ENCODE data around the gene MMP21. TPM values are rescaled to one million over a fixed set of nuclear protein-coding genes. Genes with fewer than 3 reads are reported as not detected.

Gene MMP21
- total RNA-seq, 1 donor from 2014 or later = 0.41 TPM

DNA sequence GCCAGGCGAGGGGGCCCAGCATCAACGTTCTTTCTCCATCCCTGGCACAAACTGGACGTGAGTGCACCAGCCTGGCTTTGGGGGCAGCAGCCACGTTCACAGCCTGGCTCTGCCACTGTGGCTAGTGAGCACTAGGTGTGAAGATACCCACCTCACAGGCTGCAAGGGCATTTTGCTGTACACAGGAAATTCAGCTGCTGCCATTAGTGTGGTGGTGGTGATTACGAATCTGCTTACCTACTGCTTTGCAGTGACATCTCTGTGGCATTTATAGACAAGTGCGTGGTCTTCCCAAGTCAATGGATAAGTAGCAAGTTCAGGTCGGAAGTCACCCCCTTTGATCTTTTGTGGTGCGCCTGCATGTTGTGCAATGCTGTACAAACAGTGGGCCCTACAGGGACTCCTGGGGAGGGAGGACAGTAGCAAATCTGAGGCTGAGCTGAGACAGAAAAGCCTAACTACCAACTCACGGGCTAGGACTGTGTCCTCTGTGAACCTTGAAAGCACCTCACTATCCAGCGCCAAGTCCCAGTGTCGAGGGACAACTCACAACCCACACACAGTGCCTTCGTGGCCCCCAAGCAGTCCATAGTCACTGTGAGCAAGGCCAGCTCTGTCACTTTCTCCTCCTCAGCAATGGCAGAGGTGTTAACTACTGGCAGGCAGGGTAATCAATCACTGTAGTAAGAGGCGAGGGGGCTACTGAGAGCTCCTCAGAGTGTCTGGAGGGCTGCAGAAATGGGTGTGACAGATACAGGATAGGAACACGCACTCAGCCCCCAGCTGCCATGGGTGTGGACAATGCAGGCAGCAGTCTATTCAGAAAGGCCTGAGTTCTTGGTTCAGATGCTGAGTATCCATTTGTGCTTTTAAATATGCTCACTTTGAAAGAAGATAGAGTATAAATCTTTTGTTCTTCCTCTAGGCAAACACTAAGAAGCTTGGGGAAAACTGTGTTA lies 17.0 kb upstream of the MMP21 start:
- DNase-seq = no peak

DNA sequence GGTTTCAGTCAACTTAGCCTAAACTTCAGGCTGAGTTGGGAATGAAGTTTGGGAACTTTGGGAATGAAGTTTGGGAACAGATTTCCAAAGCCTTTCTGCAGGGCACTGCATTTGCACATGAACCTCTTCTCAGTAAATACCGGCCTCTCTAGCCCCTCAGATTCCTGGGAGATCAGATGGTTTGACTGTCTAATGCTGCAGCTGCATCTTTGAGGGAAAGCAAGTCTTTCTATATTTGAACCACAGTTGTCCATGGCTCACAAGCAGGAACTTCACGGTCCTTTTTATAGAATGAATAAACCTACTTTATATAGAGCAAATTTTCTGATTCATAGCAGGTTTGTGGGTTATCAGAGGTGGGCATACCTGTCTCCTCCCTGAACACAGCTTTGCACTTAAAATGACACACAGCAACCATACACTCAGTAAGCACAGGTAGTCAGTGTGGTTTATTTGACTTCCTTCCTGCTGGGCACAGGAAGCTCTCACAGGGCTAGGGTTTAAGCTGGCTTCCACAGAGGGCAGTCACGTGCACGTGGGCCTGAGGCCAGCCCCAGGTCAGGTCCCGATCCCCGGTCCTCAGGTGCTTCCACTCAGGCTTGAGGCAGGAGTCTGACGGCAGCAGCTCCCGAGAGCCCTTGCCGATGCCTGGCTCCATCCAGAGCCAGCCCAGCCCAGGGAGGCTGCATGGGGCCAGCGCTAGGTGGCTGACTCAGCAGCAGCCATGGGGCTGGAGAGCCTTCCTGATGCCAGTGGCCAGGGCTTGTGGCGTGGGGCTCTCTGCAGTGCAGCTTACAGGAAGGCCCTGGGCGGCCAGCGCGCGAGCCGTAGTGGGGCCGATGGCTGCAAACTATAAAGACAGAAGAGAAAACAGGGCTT lies 12.8 kb upstream of the MMP21 start:
- peak; percentile 25 for DNase-seq

DNA sequence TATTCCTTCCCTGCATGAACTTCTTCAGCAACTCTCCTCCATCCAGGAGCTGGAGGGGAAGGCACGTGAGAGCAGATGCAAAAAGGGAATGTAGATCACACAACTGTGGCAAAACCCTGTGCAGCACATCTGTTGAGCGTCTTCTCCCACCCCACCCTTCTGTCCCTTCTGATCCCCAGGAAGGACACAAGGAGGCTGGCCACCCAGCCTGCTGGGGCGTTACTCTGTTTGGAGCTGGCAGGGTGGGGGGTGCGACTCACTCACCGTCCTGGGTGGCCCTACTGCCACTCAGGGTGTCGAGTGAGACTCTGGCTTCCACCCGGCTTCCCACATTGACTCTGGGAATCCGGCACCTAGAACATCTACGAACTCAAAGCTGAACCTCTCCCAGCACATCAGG lies 10.2 kb upstream of the MMP21 start:
- DNase-seq = no peak

DNA sequence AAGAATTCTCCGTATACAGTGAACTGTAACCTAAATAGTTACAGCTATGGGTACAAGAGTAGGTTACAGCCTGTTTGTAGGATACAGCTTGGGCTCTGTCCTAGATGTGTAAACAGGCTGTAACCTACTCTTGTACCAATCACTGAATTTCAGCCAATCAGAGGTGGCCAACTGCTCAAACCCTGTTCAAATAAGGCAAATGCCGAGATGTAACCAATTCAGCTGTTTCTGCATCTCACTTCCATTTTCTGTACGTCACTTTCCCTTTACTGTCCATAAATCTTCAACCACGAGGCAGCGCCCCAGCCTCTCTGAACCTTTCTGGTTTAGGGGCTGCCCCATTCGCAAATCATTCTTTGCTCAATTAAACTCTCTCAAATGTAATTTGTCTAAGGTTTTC lies 8.3 kb upstream of the MMP21 start:
- DNase-seq = no peak

DNA sequence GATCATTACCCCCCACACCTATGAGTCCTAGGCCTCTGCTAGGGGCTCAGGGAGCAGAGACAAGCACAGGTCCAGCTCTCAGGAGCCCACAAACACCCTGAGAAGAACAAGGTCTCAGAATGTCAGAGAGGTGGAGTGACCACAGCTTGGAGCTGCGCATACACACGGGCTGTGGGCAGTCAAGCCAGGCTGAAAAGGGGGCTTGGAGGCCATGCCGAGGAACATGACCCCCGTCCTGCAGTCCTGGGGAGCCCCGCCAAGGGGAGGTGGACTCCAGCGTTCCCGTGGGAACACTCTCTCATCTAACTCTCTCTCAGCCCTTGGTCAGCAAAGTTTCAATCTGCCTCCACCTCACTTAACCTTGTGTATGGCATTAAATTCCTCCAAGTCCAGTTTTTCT lies 7.8 kb upstream of the MMP21 start:
- no peak for DNase-seq

DNA sequence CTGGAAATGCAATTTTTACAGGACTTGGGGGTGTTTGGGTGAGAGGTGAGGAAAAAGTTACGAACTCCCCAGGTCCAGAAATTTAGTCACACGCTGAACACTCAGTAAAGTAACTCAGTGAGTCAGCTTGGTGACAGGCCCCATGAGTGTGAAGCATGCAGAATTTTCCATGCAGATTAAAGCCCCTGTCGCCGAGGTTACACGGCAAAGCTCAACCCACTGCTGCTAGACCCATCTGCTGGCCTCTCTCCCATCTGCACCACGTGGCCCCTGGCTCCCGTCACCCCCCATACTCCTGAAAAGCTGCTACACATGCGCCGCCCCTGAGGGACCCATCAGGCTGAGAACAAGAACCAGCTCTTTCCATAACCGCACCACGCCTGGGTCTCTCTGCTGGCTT lies 7.0 kb upstream of the MMP21 start:
- peak; percentile 65 for DNase-seq

DNA sequence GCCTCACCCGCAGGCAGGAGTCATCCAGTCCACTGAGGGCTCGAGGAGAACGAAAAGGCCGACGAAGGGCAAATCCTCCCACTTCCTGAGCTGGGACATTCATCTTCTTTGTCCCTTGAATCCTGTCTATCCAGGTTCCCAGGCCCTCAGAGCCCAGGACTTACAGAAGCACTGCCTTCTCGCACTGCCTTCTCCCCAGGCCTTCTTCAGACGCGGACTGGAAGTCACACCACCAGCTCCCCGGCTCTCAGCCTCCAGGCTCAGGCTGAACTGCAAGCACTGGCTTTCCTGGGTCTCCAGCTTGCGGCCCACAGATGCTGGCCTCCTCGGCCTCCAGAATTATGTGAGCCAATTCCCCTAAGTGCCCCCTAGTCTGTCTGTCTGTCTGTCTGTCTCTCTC lies 6.4 kb upstream of the MMP21 start:
- no peak for DNase-seq

DNA sequence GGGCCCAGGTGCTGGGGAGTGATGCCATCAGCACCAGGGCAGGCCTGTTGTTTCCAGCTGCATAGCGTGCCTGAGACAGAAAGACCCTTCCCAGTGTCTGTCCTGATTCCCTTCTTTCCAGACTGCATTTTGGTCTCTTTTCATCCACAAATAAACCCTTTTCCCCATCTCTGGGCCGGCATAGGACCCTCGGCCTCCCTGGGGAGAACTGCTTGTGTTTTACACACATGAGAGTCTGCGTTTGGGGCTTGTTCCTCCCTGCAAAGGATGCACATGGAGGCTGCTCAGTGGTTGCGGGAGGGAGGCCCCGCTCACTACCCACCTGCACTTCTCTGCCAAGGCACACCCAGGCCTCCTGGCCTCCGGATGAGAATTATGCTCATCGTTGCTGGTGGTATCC lies 5.8 kb upstream of the MMP21 start:
- no peak for DNase-seq

DNA sequence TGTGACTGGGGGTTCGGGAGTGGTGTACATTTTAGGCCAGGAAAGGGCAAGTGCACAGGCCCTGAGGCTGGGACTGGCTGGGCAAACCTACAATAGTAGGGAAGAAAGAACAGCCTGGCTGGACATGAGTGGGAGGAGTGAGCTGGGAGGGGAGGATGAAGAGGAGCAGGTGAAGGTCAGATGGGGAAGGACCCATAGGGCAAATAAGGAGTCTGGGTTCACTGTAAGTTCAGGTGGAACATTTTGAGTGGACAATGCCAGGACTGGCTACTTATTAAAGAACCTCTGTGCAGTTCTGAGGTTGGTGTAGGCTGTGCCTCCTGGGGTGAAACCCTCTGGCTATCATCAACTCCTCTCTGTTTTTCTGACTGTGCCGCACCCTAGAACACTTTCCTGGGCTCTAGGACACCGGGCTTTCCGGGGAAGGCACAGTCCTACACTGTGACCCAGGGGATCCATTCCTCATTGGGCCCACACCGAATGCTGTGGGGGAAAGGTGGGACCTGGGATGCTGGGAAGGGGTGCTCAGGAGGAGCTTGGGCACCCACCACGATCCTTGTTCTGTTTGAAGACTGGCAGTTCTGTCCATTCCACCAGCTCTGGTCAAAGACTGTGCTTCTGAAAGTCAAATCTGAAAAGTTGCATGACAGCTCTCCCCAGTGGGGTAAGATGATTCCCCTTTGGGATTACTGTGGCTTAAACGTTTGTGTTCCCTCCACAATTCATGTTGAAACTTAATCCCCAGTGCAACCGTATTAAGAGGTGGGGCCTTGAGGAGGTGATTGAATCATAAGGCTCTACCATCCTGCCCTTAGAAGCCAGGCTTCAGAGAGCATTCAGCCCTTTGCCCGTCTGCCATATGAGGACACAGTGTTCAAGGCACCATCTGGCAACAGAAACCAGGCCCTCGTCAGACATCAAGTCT lies 4.0 kb upstream of the MMP21 start:
- no peak for DNase-seq

DNA sequence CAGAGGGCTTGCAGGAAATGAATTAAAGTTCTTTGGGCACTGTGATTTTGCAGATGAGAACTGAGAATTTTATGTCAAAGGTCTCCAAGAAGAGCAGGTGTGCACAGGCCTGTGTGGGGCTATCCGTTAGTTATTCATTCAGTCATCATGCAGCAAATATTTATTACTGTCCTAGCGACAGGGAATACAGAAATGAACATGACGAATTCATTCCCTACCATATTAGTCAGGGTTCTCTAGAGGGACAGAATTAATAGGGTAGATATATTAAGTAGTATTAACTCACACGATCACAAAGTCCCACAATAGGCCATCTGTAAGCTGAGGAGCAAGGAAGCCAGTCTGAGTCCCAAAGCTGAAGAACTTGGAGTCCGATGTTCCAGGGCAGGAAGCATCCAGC lies 2.9 kb upstream of the MMP21 start:
- DNase-seq = no peak

DNA sequence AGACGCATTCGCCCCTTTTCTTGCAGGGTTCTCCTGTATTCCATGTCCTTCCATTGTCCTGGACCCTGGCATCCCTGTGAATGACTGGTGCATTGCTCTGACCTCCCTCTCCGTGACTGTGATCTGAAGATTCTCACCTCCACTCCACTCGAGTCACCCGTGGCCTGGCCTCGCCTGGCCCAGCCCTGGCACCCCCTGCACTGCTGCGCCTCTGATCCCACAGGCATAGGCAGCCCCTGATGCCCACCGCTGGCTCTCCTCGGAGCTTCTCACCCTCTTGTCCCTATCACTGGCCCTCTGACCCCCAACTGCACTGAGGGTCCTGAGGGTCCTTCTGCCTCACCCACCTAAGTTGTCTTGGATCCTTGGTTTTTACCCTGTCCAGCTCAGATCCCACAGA lies 2.2 kb upstream of the MMP21 start:
- no peak for DNase-seq

DNA sequence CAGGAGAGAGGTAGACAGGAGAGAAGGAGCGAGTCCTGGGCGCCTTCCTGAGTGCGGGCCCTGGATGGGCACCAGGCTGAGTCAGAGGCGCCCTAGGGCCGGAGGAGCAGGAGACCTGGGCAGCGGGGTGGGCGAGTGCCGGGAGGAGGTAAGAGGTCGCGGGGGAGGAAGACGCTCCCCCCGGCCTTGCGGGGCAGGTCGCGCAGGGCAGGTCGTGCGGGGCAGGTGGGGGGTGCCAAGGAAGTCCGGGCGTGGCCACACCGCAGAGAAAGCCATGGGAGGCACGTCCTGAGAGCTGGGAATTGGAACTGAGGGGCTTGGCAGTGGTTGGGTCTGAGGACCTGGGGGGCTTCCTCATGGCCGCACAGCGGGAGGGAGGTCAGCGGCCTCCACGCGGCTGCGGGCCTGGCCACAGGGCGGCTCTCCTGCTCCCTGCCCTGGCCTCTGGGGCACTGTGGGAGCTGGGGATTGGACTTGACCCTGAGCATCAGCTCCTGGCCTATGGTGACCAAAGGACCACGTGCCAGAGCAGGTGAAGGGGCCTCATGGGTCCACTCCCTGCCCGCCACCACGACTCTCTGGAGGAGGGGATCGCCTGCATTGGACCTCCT lies 935 bp downstream of the MMP21 start:
- no peak for DNase-seq

DNA sequence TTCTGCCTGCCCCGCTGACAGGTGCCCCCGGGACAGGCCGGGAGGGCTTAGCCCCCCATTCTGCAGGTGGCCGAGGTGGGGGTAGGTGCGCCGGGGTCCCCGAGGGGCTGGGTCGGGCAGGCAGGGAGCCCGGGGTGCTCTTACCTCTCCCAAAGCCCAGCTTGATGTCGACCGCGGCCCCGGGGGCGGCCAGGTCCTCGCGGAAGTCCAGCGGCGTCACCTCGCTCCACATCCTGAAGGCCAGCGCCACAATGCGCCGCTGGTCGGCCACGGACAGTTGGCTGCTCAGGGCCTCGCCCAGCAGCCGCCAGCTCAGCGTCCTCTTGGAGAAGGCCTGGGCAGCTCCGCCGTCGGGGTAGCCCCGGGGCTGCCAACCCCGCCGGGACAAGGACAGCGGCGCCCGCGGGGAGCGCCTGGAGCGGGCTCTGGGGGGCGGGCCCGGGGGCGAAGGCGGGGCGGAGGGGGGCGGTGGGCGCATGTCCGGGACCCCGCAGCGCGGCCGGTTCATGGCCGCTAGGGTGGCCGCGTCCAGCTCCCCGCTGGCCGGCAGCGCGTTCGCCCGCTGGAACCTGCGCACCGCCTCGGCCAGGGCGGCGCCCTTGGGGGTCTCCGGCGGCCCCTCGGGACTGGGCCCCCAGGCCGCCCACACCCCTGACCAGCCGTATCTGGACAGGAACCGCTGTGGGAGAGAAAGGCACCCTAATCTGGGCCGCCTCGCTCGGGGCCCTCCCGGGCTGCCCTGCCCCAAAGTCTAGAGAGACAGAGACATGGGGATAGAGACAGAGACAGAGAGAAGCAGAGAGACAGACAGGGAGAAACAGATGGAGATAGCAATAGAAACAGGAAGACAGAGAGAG lies 1.7 kb downstream of the MMP21 start:
- no peak for DNase-seq

DNA sequence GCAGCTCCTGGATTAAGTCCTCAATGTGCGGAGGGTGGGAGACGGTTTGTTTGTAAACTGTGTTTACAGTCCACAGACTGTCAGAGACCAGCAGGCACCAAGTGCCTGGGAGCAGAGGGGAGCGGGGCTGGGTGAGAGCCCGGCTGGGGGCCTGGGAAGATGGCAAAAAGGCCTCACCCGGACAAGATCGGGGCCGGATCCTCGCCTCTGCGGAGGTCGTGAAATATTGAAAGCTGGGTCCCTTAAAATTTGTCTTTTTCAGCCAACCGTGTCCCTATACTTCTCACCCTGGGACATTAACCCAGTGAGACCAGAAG lies 2.8 kb downstream of the MMP21 start:
- DNase-seq = no peak

DNA sequence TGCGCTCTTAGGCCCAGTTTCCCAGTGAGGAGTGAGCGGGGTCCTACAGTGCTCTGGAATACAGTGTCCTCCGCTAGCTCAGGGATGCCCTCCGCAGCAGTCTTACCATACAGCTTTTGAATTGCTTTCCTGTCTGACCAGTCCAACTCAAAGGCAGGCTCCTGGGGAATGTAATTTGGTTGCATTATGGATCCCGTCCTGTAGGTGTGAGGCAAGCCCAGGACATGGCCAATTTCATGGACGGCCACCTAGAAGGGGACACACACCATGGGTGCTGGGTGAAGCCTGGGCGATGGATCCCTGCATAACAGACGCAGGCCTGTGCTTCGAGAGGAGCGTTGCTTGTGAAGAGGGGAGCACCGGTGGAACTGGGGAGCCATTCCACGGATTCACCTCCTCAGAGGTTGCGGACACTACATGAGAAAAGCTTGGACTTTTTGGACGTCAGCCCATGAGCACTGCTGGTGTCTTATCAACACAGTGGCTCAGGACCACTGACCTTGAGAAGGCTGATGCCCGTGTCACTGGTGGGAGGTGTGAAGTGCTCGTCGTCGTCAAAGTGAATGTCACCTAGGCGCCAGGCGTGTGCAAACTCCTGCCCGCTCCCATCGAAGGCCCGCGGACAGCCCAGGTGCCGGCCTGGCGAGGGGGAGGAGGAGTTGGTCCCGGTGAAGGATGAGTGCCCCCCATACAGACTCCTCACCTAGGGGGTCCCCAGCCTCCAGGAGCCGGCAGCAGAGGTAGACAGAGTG lies 3.3 kb downstream of the MMP21 start:
- DNase-seq = no peak

DNA sequence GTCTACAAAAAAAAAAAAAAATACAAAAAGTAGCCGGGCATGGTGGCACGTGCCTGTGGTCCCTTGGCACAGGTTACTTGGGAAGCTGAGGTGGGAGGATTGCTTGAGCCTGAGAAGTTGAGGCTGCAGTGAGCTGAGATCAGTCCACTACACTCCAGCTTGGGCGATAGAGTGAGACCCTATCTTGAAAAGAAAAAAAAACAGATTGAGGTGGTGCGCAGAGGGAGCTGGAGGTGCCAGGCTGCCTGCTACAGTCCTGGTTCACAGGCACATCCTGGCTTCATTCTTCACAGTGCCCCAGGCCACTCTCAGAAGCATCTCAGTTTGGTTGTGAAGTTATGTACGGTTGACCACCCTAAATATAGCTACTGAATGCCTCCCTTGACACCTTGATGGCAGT lies 4.8 kb downstream of the MMP21 start:
- no peak for DNase-seq

DNA sequence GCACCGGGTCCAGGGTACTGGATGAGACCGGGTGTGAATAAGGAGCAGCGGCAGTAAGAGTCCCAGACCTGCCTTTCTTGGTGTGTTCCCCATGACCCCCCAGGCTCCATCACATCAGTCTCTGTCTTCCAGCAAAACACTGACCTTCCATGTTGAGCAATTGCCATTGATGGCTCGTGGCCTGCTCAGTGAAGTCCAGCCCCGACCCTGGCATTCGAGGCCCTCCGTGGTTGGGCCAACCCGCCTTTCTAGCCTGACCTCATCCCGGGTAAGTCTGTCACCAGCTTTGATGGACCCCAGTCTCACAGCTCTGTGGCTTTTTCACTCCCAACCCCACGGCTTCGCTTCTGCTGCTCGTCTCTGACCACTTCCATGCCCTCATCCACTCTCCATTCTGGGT lies 6.4 kb downstream of the MMP21 start:
- DNase-seq = no peak

DNA sequence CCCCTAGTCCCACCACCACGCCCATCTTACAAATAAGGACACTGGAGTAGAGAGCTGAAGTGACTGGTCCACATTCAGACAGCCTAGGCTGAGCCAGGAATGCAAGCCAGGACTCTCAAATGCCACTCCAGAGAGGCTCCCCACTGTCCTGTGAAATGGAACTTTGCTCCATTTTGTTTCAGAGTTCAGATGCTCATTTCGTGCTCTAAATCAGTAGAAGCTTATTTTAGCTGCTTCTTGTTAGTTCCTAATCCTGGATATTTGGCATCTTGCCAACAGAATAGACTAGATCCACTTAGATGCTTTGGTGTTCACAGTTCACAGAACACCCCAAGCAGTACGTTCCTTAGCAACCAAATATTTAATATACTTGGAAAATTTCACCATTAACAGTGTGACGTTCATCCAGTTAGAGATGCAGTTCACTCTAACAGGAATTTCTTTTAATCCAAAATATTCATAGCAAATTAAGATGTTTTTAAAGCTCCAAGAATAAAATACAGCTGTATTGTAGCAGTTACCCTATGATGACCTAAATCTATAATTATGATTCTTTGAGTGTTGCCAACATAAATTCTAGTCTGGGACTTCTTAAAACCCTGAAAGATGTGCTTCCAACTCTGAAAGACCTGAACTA lies 7.3 kb downstream of the MMP21 start:
- DNase-seq = peak; percentile 92

DNA sequence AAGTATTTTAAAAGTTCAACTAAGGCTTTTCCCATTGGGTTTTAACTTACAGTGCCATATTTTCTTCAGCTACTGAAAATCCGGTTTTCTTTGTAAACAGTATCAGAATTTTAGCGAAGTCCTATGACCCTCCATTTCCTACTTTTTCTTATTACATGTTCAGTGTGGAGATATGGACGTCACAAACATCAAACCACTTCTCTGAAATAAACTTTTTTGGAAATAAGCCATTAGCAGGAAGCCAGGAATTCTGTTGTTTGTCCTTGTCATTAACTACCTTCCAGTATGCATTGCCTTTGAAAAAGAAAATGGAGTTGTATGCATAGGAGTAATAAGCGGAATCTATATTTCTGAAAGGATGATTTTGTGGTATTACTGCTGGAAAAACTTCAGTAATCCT lies 9.1 kb downstream of the MMP21 start:
- DNase-seq = no peak

DNA sequence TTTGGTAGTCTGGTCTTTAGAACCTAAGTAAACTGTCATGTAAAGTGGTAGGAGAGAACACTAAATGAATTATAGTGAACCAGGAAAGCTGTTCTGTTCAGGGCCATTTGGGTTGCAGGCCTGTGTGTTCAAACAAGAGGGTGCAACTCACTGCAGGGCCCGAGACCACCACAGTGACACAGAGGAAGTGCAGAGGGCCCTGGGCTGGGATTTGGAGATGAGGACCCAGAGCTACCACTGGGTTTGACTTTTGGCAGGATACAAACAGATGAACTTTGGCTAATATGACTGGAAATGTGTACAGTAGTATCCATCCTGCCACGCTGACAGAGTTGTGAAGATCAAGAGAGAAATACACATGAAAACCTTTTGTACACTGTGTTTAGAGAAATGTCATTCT lies 9.8 kb downstream of the MMP21 start:
- DNase-seq = no peak
